ENCODE measurements around the gene FBXW5. TPM values are rescaled to one million over a fixed set of nuclear protein-coding genes. Genes with fewer than 3 reads are reported as not detected.
A peak's percentile ranks its signal among the peaks of the same experiment; 100 is the strongest.

FBXW5 gene
- total and polyA plus RNA-seq, 9 of the 15 experiments (the other 6 are each of a cell fraction or from before 2014, with no cell fraction given) = 0.21 to 128 (median 37.0) TPM

DNA sequence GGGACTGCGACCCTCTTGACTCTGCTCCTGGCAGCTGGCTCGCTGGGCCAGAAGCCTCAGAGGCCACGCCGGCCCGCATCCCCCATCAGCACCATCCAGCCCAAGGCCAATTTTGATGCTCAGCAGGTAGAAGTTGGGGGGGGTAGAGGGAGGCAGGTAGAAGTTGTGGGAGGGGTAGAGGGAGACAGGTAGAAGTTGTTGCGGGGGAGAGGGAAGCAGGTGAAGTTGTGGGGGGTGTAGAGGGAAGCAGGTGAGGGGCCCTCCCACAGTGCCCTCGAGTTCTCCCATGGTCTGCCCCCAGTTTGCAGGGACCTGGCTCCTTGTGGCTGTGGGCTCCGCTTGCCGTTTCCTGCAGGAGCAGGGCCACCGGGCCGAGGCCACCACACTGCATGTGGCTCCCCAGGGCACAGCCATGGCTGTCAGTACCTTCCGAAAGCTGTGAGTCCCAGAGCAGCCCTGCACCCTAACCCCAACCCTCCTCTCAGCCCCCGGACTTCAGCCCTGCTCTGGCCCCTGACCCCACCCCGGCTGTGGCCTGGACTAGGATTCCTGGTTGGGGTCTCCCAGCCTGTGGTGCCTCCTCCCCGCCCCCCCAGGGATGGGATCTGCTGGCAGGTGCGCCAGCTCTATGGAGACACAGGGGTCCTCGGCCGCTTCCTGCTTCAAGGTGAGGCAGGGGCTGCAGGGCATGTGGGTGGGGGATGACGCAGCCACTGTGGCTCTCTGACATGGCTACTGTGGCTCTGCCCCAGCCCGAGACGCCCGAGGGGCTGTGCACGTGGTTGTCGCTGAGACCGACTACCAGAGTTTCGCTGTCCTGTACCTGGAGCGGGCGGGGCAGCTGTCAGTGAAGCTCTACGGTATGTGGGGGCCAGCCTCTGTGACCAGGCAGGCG is 1.0 kb upstream of the FBXW5 start (continued):
- TF ChIP-seq, protein P1, sequence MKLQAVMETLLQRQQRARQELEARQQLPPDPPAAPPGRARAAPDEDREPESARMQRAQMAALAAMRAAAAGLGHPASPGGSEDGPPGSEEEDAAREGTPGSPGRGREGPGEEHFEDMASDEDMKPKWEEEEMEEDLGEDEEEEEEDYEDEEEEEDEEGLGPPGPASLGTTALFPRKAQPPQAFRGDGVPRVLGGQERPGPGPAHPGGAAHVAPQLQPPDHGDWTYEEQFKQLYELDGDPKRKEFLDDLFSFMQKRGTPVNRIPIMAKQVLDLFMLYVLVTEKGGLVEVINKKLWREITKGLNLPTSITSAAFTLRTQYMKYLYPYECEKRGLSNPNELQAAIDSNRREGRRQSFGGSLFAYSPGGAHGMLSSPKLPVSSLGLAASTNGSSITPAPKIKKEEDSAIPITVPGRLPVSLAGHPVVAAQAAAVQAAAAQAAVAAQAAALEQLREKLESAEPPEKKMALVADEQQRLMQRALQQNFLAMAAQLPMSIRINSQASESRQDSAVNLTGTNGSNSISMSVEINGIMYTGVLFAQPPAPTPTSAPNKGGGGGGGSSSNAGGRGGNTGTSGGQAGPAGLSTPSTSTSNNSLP (IDR thresholded peaks at IDR 0.05; ENCODE audit: borderline replicate concordance, low read depth, low read length) = no peak
- TF ChIP-seq KLF6 (CRISPR knock-in tag; IDR thresholded peaks at IDR 0.05; ENCODE audit: borderline replicate concordance) (no peak), HSF4 (CRISPR knock-in tag; IDR thresholded peaks at IDR 0.05; ENCODE audit: borderline replicate concordance) (no peak), TRIM28 (IDR thresholded peaks at IDR 0.05) (no peak), POLR3A (IDR thresholded peaks at IDR 0.05; ENCODE audit: borderline replicate concordance, extremely low read depth, insufficient read depth, insufficient read length) (no peak), CEBPG (CRISPR knock-in tag; IDR thresholded peaks at IDR 0.05) (no peak), CEBPG (tag; conservative IDR thresholded peaks at IDR 0.05 in 1 of 2, IDR thresholded peaks at IDR 0.05 in 1 of 2) (no peak), RBBP5 (IDR thresholded peaks at IDR 0.05; ENCODE audit: borderline replicate concordance, insufficient read depth, low read length, poor library complexity, severe bottlenecking) (no peak), FOXK1 (CRISPR knock-in tag; IDR thresholded peaks at IDR 0.05; ENCODE audit: borderline replicate concordance) (no peak), SRSF3 (IDR thresholded peaks at IDR 0.05; ENCODE audit: insufficient read depth, low read length) (no peak), HMGN3 (IDR thresholded peaks at IDR 0.05; ENCODE audit: borderline replicate concordance, extremely low read depth, insufficient read length, low read depth, low read length) (peak; percentile 23), HDAC8 (tag; IDR thresholded peaks at IDR 0.05) (no peak), ZNF77 (CRISPR knock-in tag; IDR thresholded peaks at IDR 0.05) (no peak), SMAD2 (IDR thresholded peaks at IDR 0.05; ENCODE audit: low read depth, low read length) (no peak), FOSL1 (tag; conservative IDR thresholded peaks at IDR 0.05) (no peak), JUND (IDR thresholded peaks at IDR 0.05; ENCODE audit: borderline replicate concordance, low read depth, low read length) (no peak), JUND (tag; IDR thresholded peaks at IDR 0.05; ENCODE audit: borderline replicate concordance, low read depth, low read length) (no peak)
- TF ChIP-seq, protein P2, sequence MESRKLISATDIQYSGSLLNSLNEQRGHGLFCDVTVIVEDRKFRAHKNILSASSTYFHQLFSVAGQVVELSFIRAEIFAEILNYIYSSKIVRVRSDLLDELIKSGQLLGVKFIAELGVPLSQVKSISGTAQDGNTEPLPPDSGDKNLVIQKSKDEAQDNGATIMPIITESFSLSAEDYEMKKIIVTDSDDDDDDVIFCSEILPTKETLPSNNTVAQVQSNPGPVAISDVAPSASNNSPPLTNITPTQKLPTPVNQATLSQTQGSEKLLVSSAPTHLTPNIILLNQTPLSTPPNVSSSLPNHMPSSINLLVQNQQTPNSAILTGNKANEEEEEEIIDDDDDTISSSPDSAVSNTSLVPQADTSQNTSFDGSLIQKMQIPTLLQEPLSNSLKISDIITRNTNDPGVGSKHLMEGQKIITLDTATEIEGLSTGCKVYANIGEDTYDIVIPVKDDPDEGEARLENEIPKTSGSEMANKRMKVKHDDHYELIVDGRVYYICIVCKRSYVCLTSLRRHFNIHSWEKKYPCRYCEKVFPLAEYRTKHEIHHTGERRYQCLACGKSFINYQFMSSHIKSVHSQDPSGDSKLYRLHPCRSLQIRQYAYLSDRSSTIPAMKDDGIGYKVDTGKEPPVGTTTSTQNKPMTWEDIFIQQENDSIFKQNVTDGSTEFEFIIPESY (CRISPR knock-in tag; IDR thresholded peaks at IDR 0.05) = no peak
- TF ChIP-seq, protein P3, sequence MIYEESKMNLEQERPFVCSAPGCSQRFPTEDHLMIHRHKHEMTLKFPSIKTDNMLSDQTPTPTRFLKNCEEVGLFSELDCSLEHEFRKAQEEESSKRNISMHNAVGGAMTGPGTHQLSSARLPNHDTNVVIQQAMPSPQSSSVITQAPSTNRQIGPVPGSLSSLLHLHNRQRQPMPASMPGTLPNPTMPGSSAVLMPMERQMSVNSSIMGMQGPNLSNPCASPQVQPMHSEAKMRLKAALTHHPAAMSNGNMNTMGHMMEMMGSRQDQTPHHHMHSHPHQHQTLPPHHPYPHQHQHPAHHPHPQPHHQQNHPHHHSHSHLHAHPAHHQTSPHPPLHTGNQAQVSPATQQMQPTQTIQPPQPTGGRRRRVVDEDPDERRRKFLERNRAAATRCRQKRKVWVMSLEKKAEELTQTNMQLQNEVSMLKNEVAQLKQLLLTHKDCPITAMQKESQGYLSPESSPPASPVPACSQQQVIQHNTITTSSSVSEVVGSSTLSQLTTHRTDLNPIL (CRISPR knock-in tag; IDR thresholded peaks at IDR 0.05) = no peak
- TF ChIP-seq, protein P4, sequence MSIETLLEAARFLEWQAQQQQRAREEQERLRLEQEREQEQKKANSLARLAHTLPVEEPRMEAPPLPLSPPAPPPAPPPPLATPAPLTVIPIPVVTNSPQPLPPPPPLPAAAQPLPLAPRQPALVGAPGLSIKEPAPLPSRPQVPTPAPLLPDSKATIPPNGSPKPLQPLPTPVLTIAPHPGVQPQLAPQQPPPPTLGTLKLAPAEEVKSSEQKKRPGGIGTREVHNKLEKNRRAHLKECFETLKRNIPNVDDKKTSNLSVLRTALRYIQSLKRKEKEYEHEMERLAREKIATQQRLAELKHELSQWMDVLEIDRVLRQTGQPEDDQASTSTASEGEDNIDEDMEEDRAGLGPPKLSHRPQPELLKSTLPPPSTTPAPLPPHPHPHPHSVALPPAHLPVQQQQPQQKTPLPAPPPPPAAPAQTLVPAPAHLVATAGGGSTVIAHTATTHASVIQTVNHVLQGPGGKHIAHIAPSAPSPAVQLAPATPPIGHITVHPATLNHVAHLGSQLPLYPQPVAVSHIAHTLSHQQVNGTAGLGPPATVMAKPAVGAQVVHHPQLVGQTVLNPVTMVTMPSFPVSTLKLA (conservative IDR thresholded peaks at IDR 0.05) = 0 out of 4 replicates have a peak, but pooled peaks of 1 of the 2 experiments have one; percentile 24

All from K562 (cell line).